HEK293T (cell line): ENCODE measurements around the gene UNC13C.

Source experiments
- BHLHE40 ChIP-seq: fragments of 450-650 bp; IDR thresholded peaks from 2 replicates; pipeline ENCODE4 v1.6.1; 2016; ENCODE audit warnings: mild to moderate bottlenecking, moderate library complexity, borderline replicate concordance
- CTBP1 ChIP-seq: fragments of 450-650 bp; IDR thresholded peaks from 2 replicates; pipeline ENCODE4 v1.6.1; 2016; ENCODE audit warnings: borderline replicate concordance
- ELF4 ChIP-seq: fragments of 450-650 bp; IDR thresholded peaks from 2 replicates; pipeline ENCODE4 v1.6.1; 2017; ENCODE audit warnings: antibody characterized with exemption
- FOXA1 ChIP-seq: fragments of 450-650 bp; IDR thresholded peaks from 2 replicates; pipeline ENCODE4 v1.6.1; 2016; ENCODE audit warnings: mild to moderate bottlenecking
- FOXK2 ChIP-seq: fragments of 450-650 bp; IDR thresholded peaks from 2 replicates; pipeline ENCODE4 v1.6.1; 2016; ENCODE audit warnings: mild to moderate bottlenecking
- FOXM1 ChIP-seq: fragments of 450-650 bp; IDR thresholded peaks from 2 replicates; pipeline ENCODE4 v1.6.1; 2017; ENCODE audit warnings: mild to moderate bottlenecking, borderline replicate concordance
- HDGF ChIP-seq: fragments of 450-650 bp; IDR thresholded peaks from 2 replicates; pipeline ENCODE4 v1.6.1; 2017; ENCODE audit warnings: antibody characterized with exemption, borderline replicate concordance
- LEF1 ChIP-seq: fragments of 450-650 bp; IDR thresholded peaks from 2 replicates; pipeline ENCODE4 v1.6.1; 2017; ENCODE audit warnings: mild to moderate bottlenecking, borderline replicate concordance
- NFRKB ChIP-seq: fragments of 450-650 bp; IDR thresholded peaks from 2 replicates; pipeline ENCODE4 v1.6.1; 2016; ENCODE audit warnings: mild to moderate bottlenecking, moderate library complexity
- SP1 ChIP-seq: fragments of 450-650 bp; IDR thresholded peaks from 2 replicates; pipeline ENCODE4 v1.6.1; 2017
- SUZ12 ChIP-seq: fragments of 450-650 bp; IDR thresholded peaks from 2 replicates; pipeline ENCODE4 v1.6.1; 2016; ENCODE audit warnings: mild to moderate bottlenecking
- TARDBP ChIP-seq: fragments of 450-650 bp; IDR thresholded peaks from 2 replicates; pipeline ENCODE4 v1.6.1; 2016
- ZNF384 ChIP-seq: fragments of 450-650 bp; IDR thresholded peaks from 2 replicates; pipeline ENCODE4 v1.6.1; 2016
- TF ChIP-seq, protein P1 (sequence below): fragments of 450-650 bp; IDR thresholded peaks from 2 replicates; pipeline ENCODE4 v1.6.1; 2016

DNA sequence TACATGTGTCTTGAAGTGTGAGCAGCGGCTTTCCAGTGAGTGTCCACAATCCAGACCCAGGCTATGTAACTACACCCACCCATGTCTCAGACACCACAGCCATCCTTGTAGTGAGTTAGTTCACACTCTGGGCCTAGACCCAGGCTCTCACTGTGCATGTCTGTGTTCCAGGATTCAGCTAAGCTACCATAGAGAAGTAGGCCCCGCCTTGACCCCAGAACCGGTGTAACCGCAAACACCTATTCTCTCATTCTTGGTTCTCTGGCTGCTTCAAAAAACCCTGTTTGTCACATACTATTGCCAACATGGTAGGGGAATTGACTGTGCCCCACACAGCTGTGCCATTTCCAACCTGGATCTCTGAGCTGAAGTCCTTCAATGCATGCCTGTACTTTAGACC lies 657.9 kb downstream of the UNC13C start:
- TF ChIP-seq ELF4 (no peak), FOXA1 (no peak), SP1 (no peak), NFRKB (no peak), CTBP1 (no peak), BHLHE40 (no peak), ZNF384 (no peak), SUZ12 (no peak), FOXM1 (no peak), LEF1 (no peak), FOXK2 (no peak), HDGF (no peak), TARDBP (no peak)
- TF ChIP-seq, protein P1, sequence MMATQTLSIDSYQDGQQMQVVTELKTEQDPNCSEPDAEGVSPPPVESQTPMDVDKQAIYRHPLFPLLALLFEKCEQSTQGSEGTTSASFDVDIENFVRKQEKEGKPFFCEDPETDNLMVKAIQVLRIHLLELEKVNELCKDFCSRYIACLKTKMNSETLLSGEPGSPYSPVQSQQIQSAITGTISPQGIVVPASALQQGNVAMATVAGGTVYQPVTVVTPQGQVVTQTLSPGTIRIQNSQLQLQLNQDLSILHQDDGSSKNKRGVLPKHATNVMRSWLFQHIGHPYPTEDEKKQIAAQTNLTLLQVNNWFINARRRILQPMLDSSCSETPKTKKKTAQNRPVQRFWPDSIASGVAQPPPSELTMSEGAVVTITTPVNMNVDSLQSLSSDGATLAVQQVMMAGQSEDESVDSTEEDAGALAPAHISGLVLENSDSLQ, result no peak
